HG03175 (cell line): Measurements from ENCODE around the gene MACROD2.
"Not testable (repeated sequence)": the region's sequence is repeated elsewhere in the genome, so short reads cannot be mapped to it uniquely, and the experiment has no call there.

ENCODE experiments used
- ATAC-seq: cut with Tn5 transposase; IDR thresholded peaks from one replicate; pipeline ENCODE4 v1.9.1; 2021; ENCODE audit warnings: mild to moderate bottlenecking, moderate library complexity; ENCODE audit not compliant: unreplicated experiment

The MACROD2 gene

DNA sequence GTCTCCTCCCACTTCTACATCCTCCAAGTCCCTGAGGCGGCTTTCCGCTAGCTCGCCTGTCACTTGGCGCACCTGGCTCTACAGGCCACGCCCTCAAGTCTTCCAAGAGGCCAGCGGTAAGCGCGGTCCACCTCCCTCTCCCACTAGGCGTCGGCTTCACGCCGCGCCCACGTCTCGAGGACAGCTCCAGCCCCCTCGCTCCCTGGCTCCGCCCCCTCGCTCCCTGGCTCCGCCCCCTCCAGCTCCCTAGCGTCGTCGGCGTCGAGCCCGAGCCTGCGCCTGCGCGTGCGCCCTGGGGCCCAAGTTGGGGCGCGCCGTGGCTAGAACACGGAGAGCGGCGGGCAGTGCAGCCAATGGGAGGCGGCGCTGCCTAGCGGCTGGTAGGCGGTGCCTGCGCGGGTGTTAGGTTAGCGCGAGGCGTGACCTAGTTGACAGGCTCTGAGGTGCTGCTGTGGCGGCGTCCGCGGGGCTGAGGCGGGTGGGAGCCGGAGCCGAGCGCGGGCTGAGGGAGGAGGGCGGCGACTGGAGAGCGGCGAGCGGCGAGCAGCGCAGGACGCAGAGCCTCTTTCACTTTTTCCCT is at the start of gene MACROD2:
Gene MACROD2 (plus strand): TSS at position 431 of the 580 bp plus-strand sequence.
- no peak for ATAC-seq

DNA sequence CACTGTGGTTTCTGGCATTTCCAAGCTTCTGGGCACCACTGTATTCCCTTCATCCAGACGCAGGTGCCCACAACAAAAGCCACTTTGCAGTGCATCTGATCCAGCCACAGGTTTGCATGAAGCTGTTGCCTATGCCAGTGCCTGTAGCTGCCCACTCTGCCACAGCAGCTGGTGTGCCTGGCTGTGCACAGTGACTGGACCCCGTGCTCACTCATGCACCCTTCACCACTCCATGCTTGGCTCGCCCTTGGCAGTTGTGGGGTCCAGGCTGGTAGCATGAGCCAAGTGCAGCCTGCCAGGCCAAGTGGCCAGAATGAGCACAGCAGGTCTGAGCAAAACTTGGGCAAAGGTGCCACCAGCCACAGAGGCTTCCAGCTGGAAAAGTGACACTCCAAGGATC is 47.6 kb upstream of the MACROD2 start:
- ATAC-seq: no peak

DNA sequence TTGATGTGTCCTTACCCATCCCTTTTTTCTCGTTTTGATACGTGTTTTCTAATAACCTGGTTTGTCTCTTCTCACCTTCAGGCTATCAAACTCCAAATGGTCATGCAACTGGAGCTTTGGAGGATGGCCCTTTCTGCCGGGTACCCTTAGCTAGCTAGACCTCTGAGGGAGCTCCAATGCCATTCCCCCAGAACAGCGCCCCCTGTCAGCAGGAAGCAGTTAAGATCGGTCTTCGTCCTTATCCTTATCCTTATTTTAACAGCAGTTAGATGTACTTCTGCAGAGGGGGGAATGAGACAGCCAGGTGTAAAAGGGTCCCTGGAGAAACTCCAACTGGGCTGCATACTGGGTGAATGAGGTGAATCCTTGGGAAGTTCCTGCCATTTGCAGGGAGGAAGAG is 42.1 kb upstream of the MACROD2 start:
- ATAC-seq: no peak

- ATAC-seq: no peak
Measured at GRCh38 chr20:13960119-13960518, 35.2 kb upstream of the MACROD2 start.

DNA sequence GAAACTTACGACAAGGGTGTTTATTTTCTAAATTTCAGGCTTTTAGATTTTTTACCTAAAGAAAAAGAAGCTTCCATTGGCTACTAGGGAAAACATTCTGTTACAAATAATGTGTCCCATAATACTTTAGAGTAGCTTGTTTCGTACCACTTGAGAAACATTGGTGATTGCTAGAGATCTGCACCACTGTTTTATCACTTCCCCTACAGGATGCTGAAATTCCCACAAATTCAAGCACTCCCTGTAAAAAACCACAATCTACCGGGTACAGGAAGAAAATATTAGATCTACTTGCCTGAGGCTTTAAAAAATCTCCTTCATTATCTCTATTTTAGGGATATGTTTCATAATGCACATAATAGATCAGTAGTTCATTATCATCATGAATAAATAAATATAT is 34.8 kb upstream of the MACROD2 start:
- ATAC-seq: no peak

GRCh38 chr20:13984211-13984610 is 11.1 kb upstream of the MACROD2 start:
- ATAC-seq: no peak

- no peak for ATAC-seq
Measured at GRCh38 chr20:13990465-13990864, 4.9 kb upstream of the MACROD2 start, which contains the start of gene SEL1L2. SEL1L2 (minus strand) TSS chr20:13990614; CDS start chr20:13990534, 80 bp downstream.

GRCh38 chr20:13991311-13991710 is 4.0 kb upstream of the MACROD2 start:
- ATAC-seq: no peak

GRCh38 chr20:13991955-13992354 is 3.4 kb upstream of the MACROD2 start:
- ATAC-seq: not testable (repeated sequence)

DNA sequence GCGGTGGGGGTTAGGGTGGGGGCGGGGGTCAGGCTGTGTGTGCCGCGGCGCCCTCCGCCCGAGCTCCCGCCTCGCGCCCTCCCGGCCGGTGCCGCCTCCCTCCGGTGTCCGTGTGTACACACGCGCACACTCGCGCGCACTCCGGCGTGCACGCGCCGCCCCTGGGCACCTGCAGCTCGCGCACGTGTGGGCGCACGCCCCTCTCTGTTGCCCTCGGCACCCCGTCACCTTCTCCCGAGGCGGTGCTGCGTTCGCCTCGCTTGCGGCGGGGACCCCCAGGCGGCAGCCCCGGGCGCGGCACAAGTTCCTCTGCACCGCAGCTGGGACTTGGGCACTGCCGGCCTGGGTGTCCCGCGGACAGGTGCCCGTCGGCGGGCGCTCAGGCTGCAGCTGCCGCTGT is 525 bp downstream of the MACROD2 start:
- ATAC-seq: no peak

DNA sequence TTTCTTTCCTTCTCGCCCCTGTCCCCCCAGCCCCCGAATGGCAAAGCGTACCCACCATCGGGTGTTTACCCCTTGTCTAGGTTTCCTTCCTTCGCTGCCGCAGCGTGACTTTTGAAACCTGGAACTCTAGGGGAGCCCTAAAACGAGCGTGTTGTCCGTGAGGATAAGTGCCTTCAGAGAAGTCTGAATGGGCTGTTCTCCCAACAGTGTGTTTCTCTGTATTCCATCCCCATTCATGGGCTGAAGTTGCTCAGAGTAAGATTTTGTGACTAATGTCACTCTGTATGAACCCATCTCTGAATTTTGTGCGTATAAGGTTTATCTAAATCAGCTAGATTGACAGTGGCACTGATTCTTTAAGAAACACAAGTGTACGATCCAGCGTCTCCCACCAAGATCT is 949 bp downstream of the MACROD2 start:
- ATAC-seq: no peak

DNA sequence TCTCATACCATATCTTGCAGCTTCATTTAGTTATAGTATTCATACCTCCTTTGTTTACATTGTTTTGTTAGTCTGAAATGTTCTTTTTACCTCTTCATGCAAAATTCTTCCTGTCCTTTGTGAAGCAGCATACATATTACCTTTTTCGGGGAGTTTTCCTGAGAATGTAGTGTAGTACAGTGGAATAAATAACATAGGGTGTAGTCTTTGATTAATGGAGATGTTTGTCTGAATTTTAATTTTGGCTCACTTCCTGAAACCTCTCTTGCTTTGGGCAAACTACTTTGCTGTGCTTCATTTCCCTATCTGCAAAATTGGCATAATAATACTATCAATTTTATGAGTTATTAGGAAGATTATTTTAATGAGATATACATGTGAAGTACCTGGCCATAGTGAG is 5.6 kb downstream of the MACROD2 start:
- no peak for ATAC-seq

DNA sequence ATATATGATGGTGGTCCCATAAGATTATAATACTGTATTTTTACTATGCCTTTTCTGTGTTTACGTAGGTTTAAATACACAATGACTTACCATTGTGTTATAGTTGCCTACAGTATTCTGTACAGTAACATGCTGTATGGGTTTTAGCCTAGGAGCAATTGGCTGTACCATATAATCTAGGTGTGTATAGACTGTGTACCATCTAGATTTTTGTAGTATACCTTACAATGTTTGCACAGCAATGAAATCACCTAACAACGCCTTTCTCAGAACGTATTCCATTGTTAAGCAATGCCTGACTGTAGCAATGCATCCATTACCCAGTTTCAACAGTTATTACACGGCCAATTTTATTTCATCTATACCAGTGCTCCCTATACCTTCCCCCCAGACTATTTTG is 10.7 kb downstream of the MACROD2 start:
- ATAC-seq: no peak

DNA sequence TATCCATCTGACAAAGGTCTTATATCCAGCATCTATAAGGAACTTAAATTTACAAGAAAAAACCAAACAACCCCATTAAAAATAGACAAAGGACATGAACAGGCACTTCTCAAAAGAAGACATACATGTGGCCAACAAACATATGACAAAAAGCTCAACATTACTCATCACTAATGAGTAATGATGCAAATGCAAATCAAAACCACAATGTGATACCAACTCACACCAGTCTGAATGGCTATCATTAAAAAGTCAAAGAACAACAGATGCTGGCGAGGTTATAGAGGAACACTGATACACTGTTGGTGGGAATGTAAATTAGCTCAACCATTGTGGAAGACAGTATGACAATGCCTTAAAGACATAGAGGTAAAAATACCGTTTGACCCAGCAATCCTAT is 13.9 kb downstream of the MACROD2 start:
- no peak for ATAC-seq

GRCh38 chr20:14012671-14013070 is 17.4 kb downstream of the MACROD2 start:
- no peak for ATAC-seq

DNA sequence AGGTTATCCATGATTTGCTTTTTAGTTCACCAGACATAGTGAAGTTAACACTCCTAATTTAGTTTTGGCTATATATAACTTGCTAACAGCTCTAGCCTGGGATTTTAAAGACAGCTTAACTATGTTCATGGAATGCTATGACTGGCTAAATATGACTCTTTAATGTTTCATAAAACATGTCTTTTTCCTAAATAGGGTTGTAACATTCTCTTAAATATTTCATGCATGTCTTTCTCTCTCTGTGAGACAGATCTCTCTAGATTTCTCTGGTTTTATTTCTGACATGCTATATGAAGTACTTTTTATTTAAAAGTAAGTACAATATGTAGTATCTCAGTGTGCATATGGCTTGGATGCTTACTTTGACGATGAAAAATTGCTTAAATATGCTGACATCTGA is 35.7 kb downstream of the MACROD2 start:
- no peak for ATAC-seq

DNA sequence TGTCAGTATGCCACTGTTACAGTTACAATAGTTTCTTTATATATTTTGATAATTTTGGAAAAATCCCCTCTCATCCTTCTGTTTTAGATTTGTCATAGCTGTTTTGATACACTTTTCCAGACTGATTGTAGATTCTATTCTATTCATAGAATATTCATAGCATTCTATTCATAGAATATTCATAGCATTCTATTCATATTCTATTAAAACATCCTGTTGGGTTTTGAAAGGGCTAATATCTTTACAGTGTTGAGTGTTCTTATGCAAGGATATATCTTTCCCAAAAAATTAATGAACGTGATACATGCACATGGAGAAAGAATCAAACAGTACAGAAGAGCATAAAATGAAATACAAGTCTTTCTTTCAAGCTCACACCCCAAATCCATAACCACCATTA is 38.0 kb downstream of the MACROD2 start:
- ATAC-seq: no peak

- ATAC-seq: no peak
Measured at GRCh38 chr20:14036567-14036966, 41.3 kb downstream of the MACROD2 start.

DNA sequence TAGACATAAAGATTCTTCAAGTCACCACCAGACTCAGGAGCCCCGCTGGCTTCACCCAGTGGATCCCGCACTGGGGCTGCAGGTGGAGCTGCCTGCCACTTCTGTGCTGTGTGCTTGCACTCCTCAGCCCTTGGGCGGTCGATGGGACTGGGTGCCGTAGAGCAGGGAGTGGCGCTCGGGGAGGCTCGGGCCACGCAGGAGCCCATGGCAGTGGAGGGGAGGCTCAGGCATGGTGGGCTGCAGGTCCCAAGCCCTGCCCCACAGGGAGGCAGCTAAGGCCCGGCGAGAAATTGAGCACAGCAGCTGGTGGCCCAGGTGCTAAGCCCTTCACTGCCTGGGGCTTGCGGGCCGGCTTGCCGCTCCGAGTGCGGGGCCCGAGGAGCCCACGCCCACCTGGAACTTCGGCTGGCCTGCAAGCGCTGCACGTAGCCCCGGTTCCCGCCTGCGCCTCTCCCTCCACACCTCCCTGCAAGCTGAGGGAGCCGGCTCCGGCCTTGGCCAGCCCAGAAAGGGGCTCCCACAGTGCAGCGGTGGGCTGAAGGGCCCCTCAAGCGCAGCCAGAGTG is 49.5 kb downstream of the MACROD2 start:
- not testable (repeated sequence) for ATAC-seq

- ATAC-seq: no peak
Measured at GRCh38 chr20:14046534-14046933, 51.2 kb downstream of the MACROD2 start.

DNA sequence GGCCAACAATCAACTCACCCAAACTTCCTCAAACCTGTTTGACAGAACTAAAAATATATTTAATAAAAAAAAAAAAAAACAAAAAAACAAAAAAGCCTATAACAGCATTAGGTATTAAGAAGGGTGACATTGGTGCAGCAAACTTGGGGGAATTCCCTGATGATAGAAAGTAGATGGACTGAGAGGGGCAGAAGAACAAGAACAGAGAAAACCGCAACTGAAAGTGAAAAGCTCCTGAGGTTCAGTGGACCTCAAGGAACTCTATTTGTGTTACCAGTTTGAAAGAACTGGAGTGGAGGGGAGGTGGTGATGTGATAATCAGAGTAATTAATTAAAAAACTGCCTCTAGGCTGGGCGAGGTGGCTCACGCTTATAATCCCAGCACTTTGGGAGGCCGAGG is 53.8 kb downstream of the MACROD2 start:
- peak; percentile 84 for ATAC-seq

GRCh38 chr20:14051454-14051853 is 56.1 kb downstream of the MACROD2 start:
- no peak for ATAC-seq

DNA sequence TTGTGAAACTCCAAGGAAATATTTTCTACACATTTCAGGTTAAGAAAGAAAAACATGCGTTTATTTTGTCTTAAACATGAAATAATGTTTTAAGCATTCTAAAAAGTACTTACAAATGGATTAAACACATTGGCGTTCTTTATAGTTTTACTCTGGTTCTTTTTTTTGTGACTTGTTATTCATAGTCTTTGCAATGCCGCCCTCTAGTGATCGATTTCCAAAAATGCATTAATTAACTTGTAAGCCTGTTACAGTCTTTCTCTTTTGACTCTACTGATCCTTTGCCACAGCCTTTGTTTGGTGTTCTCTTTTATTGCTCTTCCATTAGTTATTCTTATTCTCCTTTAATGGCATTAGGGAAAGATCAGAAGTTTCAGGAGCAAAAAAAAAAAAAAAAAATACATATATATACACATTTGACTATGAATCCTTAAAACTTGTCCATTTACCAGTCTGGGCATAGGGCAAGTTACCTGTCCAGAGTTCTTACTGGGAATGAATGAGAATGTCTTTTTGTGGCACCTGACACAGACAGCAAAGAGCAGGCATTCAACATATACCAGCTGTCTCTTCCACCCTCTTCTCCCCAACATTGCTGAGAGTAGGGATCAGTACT is 59.9 kb downstream of the MACROD2 start:
- peak; percentile 63 for ATAC-seq
